Astrocyte of the spinal cord (primary cell): ENCODE results near the gene WNT5A.
A peak's percentile ranks its signal among the peaks of the same experiment; 100 is the strongest.

ENCODE experiments used
- DNase-seq: peaks from one replicate; pipeline ENCODE4 v3.0.0; 2011; ENCODE audit warnings: low read depth, low spot score
- H3K4me3 ChIP-seq: 2 replicates; pipeline ENCODE4 v1.5.1; 2011; ENCODE audit warnings: low read depth, mild to moderate bottlenecking, low read length, moderate library complexity
- CTCF ChIP-seq: IDR thresholded peaks from 2 replicates; pipeline ENCODE4 v1.5.1; 2012; ENCODE audit warnings: low read depth, mild to moderate bottlenecking, low read length, inconsistent platforms
- in situ Hi-C: cut with HindIII; loops from 2 replicates; pipeline ENCODE4 v1.10.0; 2017; ENCODE audit warnings: low sequenced_read_pairs

WNT5A gene

GRCh38 chr3:55436644-55437043, 50.5 kb downstream of the WNT5A start:
- no peak for TF ChIP-seq CTCF
- in situ Hi-C loops = no loop called here
- DNase-seq = no peak
- H3K4me3 ChIP-seq = no peak overlapping the region

DNA sequence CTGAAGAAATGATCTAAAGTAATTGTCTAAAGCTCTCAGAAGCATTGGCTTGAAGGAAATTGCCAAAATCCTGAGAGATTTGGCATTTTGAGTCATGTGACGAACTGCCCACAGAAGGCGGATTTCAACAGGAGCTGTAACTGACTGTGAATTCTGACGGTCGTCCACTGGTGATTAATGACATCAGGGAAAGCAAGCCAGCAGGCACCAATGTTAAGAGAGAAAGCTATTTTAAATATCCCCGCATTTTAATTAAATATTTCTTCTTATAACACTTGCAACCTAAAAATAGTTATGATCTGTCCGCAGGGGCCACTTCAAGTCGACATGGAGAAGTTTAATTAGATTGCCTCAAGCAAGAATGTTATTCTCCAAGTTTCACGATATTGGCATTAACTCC, 51.6 kb downstream of the WNT5A start:
- H3K4me3 ChIP-seq = no peak overlapping the region
- DNase-seq = no peak
- in situ Hi-C loops = no loop called here
- no peak for TF ChIP-seq CTCF

DNA sequence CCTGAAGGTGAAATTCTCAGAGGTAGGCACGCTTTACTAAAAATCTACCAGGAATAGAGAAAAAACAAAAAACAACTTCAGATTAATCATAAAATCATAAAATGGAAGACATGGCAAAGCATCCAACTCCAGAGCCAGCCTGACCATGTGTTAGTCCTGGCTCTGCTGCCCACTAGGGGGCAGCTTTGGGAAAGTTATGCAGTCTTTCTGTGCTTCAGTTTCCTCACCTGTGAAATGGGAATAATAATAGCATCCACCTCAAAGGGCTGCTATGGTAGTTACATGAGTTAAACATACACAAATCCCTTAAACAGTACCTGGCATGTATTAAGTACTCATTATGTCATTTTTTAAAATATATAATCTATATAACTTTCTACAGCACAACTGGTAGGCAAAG, 52.3 kb downstream of the WNT5A start:
- no peak for DNase-seq
- TF ChIP-seq CTCF = peak; percentile 54
- in situ Hi-C loops = no loop called here
- H3K4me3 ChIP-seq = no peak overlapping the region

DNA sequence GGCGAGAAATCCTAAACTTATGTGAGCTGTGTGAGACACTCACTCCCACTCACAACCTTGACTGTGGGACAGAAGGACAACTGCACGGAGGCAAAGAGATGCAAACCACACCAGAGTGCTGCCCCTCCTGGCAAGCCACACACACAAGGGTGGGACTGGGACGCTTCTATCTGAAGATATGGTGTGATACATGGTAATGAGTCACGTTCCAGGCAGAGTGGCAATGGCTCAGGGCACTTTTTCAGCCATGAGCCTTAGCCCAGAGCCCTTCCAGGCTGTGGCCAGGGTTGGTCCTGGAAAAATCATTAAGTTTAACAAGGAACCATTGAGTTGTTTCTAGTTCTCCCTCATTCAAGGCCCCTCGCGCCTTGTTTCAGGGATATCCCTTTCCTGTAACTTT, 56.1 kb downstream of the WNT5A start:
- no peak for DNase-seq
- in situ Hi-C loops = no loop called here
- H3K4me3 ChIP-seq = no peak overlapping the region
- TF ChIP-seq CTCF = no peak

DNA sequence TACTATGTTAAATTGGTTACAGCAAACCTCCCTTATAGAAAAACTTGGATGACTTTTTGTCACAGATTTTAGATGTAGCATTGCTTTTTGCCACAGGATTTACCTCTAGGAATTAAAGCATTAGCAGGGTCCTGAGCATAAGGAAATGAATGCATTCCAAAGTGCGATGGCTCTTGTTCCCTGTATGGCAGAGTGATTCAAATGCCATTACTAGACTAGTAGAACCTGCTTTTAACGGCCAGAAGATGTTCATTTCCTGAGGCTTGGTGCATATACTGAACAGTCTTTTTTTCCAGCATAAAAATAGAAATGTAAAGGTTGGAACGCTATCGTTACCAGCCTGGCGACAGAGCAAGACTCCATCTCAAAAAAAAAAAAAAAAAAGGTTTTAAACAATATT, 59.4 kb downstream of the WNT5A start:
- no peak for DNase-seq
- no peak overlapping the region for H3K4me3 ChIP-seq
- TF ChIP-seq CTCF = no peak
- in situ Hi-C loops = no loop called here

DNA sequence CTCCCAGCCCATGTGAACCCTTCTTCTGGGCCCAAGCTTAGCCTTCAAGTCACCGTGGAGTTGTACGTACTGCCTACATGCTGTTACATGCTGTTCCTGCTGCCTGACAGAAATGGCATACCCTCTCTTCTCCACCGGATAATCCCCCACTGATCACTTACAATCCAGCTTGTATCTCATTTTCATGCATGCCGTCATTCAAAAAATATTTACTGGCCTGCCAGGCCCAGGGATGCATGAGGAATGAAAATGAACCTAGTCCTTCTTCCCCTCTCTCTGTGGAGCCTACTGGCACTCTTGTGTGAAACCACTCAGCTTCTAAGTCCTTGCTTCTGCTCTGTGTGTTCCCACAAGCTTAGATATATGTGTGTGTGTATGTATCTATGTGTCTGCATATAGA, 60.6 kb downstream of the WNT5A start:
- TF ChIP-seq CTCF = no peak
- in situ Hi-C loops = no loop called here

GRCh38 chr3:55423782-55424181, 63.3 kb downstream of the WNT5A start:
- H3K4me3 ChIP-seq = no peak overlapping the region
- no peak for DNase-seq
- in situ Hi-C loops = no loop called here
- TF ChIP-seq CTCF = no peak

More for the DNA sequence above, 60.6 kb downstream of the WNT5A start:
- peak; percentile 15 for DNase-seq
- no peak overlapping the region for H3K4me3 ChIP-seq
